ENCODE data around the gene SENP3. TPM values are rescaled to one million over a fixed set of nuclear protein-coding genes. Genes with fewer than 3 reads are reported as not detected.

The SENP3 gene
- total RNA-seq, 1 donor from 2014 or later = 61.2 TPM

GRCh38 chr17:7555320-7555948, 6.3 kb upstream of the SENP3 start:
- no peak for DNase-seq (ENCODE audit: low read depth in 2 of 2)

- DNase-seq (ENCODE audit: low read depth in 2 of 2) = no peak
These were observed 5.1 kb upstream of the SENP3 start for GRCh38 chr17:7556627-7557026.

GRCh38 chr17:7557147-7557764, 4.5 kb upstream of the SENP3 start:
- DNase-seq (ENCODE audit: low read depth in 2 of 2) = no peak

- DNase-seq (ENCODE audit: low read depth in 2 of 2) = peak; percentile 34 to 87
These were observed 3.8 kb upstream of the SENP3 start for GRCh38 chr17:7557775-7558543.

- no peak for DNase-seq (ENCODE audit: low read depth in 2 of 2)
These were observed 3.0 kb upstream of the SENP3 start, which contains the start of gene TNFSF13 for GRCh38 chr17:7558544-7559319. Gene TNFSF13 (plus strand): TSS chr17:7558750. CDS start chr17:7559040, 290 bp downstream.

GRCh38 chr17:7559320-7560171, 2.2 kb upstream of the SENP3 start:
- no peak for DNase-seq (ENCODE audit: low read depth in 2 of 2)

GRCh38 chr17:7560172-7561027, 1.3 kb upstream of the SENP3 start:
- peak in 1 of 2 donors; percentile 65 for DNase-seq (ENCODE audit: low read depth in 2 of 2)

GRCh38 chr17:7561028-7561575, 617 bp upstream of the SENP3 start:
- peak; percentile 67 to 88 for DNase-seq (ENCODE audit: low read depth in 2 of 2)

- DNase-seq (ENCODE audit: low read depth in 2 of 2) = no peak
These were observed 488 bp downstream of the SENP3 start for GRCh38 chr17:7562208-7562605.

- no peak for DNase-seq (ENCODE audit: low read depth in 2 of 2)
These were observed 1.6 kb downstream of the SENP3 start for GRCh38 chr17:7563115-7563869.

- no peak for DNase-seq (ENCODE audit: low read depth in 2 of 2)
These were observed 7.9 kb downstream of the SENP3 start for GRCh38 chr17:7569571-7569970.

- no peak for DNase-seq (ENCODE audit: low read depth in 2 of 2)
These were observed 8.6 kb downstream of the SENP3 start for GRCh38 chr17:7570351-7570750.

- DNase-seq (ENCODE audit: low read depth in 2 of 2) = no peak
These were observed 10.5 kb downstream of the SENP3 start for GRCh38 chr17:7572338-7572587.

GRCh38 chr17:7572588-7573323, 11.0 kb downstream of the SENP3 start:
- DNase-seq (ENCODE audit: low read depth in 2 of 2) = peak; percentile 99 to 100

- DNase-seq (ENCODE audit: low read depth in 2 of 2) = peak; percentile 89 to 94
These were observed 11.8 kb downstream of the SENP3 start for GRCh38 chr17:7573324-7574080.

- DNase-seq (ENCODE audit: low read depth in 2 of 2) = no peak
These were observed 12.6 kb downstream of the SENP3 start for GRCh38 chr17:7574176-7574953.

GRCh38 chr17:7575481-7575883, 13.8 kb downstream of the SENP3 start:
- no peak for DNase-seq (ENCODE audit: low read depth in 2 of 2)
